NCI-H82 treated with DMSO at 0.1 percent for 48 hours (cell line): Measurements from ENCODE around the gene RNF187.

ENCODE experiments used
- DNase-seq: peaks from one replicate; lab custom pipeline; 2025; ENCODE audit not compliant: unreplicated experiment; lab: John Stamatoyannopoulos, UW

The RNF187 gene

DNA sequence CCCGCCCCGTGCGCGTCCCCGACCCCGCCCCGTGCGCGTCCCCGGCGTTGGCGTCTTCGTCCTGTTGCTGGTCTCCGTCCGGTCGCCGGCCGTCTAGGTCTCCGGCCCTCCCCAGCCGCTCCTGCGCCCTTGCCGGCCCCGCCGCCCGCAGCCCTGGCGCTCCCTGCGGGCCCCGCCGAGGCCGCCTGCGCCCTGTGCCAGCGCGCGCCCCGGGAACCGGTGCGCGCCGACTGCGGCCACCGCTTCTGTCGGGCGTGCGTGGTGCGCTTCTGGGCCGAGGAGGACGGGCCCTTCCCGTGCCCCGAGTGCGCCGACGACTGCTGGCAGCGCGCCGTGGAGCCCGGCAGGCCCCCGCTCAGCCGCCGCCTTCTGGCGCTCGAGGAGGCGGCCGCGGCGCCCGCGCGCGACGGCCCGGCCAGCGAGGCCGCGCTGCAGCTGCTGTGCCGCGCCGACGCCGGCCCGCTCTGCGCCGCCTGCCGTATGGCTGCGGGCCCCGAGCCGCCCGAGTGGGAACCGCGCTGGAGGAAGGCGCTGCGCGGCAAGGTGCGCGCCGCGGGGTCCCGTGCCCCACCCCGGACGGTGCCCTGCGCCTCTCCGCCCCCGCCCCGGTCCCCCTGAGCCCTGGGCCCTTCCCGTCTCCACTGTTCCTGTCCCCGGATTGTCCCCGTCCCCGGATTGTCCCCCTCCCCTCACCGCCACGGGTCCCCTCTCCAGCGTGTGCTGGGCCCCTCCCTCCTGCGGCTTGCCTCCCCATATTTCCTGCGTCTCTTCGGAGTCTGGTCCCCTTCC, at the start of gene RNF187:
Gene RNF187 (plus strand): TSS at position 47 of the 789 bp plus-strand sequence.
- no peak for DNase-seq

DNA sequence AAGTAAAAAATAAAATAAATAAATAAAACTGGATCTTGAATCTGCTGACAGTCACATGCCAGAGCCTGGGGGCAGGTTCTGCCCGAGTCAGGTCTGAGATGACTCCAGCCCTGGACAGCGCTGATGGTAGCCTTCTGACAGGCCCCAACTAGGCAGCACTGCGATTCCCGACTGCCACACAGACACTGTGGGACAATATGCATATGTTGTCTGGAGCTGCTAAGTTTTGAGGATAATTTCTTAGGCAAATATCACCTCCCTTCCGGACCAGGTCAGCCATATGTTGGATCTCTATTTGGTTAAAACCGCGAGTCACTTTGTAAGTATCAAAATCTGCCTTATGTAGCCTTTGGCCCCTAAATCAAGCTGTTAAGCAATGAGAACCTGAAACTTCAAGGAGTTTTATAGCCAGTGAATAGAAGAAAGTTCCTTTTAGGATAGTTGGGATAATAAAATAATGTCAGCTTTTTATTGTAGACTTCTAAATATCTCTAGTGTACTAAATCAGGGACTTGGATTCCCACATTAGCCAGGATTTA, 49.7 kb upstream of the RNF187 start:
- DNase-seq, result no peak

DNA sequence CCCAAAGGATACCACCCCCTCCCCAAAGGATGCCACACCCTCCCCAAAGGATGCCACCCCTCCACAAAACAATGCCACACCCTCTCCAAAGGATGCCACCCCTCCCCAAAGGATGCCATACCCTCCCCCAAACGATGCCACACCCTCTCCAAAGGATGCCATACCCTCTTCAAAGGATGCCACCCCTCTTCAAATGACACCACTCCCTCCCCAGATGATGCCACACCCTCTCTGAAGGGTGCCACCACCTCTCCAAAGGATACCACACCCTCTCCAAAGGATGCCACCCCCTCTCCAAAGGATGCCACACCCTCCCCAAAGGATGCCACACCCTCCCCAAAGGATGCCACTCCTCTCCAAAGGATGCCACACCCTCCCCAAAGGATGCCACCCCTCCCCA, 48.9 kb upstream of the RNF187 start:
- DNase-seq, result no peak

DNA sequence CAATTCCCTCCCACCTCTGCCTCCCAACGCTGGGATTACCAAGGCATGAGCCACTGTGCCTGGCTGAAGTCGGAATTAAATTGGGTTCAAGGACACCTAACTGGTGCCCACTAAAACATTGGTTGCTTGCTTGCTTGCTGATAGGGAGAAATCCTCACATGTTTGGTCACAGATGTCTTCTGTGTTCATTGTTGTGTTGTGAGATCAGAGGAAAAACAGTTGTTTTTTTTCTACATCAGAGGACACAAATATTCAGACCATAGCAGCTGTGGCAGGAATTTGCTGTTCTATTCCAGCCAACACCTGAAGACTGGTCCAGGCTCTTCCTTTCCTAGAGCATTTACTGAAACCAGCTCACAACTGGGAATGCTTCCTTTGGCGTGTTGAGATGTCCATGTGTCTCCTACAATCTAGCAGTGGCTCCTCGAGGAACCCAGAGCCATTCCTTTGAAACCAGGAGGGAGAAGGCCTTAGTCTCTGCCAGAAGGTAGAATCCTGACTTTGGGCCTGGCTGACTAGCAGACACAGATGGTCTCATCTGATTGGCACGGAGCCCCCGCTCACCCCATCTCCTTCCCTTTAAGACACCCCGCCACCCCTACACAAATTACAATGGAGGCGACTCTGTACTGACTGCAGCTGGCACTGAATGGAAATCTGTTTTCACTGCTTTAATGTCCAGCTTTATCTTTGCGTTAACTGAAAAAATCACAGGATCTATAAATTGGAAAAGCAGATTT, 46.3 kb upstream of the RNF187 start:
- no peak for DNase-seq

DNA sequence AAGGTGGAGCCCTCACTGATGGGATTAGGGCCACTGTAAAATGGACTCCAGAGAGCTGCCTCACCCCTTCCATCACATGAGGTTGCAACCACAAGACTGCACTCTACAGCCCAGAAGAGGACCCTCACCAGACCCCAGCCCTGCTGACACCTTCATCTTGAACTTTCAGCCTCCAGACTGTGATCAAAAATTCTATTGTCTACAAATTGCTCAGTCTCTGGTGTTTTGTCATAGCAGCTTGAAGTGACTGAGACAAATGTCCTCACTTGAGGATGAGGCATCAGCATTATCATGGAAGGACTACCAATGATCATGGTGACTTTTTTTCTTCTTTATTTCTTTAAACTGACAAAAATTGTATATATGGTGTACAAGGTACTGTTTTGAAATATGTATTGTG, 43.8 kb upstream of the RNF187 start:
- no peak for DNase-seq

DNA sequence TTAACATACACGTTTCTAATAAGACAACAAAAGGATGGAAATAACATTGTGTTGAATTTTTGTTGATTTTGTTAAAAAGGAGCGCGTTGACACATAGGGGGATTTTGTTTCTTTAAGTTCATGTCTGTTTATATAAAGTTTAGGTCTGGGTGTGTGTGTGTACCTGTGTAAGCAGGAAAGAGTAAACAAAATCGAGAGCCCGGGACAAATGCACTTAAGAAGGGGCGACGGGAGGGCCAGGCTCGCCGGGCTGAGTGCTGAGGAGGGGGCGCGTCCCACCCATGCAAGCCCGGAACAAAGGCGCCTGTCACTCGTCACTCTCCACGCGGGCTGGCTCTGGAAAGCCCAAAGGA, 41.7 kb upstream of the RNF187 start:
- no peak for DNase-seq

DNA sequence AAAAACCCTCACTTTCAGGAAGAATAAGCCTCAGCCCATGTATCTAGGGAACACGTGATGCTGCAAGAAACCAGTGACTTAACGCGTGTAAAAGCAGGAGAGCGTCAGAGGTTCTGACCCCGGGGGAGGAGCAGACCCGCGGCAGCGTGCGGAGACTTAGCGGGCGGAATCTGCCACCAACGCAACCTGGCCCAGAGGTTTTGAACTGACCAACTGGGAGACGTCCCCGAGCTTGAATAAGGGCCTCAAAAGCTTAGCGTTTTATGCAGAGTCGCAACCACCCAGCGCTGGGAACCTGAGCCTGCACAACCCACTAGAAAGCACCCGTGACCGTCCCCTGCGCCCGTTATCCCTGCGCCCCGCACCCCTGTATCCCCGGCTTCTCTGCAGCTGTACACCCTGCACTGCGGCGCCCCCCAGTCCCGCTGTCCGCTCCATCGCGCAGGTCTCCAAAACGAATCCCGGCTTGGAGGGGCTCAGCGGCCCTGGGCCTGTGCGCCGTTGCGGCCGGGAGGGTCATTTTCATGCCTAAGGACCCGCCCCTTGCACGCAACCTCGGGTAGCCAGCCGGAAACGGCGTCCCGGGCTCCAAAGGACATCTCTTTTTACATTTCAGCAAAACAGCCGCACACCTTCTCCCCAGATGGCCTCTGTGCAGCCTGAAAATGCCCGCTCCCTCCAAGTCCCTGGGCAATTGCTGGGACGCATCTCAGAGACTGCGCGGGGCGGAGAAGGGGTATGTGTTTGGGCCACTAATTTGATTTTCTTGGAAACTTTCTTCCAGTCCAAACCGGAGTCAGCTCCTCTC, 41.1 kb upstream of the RNF187 start:
- no peak for DNase-seq

DNA sequence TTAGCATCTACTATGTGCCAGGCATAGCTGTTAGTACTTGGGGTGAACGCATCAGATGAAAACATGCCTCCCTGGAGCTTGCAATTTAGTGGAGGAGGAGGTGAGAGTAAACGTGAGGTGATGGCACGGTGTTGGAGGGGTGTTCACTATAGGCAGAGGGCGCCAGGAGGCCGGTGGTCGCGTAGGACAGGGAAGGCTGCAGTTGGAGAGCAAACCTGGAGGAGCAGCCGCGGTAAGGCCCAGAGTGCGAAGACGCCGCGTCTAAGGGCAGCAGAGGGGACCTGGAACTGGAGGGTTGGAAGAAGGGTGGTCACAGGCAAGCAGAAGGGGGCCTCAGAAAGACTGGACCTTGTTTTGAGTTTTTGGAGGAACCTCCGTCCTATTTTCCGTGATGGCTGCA, 40.3 kb upstream of the RNF187 start:
- DNase-seq, result no peak

DNA sequence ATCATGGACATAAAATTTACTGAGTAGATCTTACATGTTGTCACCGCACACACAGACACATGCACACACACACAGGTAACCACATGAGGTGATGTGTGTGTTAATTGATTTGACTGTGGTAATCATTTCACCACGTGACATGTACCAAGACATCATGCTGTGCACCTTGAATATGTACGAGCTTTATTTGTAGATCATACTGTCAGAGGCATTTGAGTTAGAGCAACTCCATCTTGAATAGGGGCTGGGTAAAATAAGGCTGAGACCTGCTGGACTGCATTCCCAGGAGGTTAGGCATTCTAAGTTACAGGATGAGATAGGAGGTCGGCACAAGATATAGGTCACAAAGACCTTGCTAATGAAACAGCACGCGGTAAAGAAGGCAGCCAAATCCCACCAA, 38.8 kb upstream of the RNF187 start:
- DNase-seq, result no peak

DNA sequence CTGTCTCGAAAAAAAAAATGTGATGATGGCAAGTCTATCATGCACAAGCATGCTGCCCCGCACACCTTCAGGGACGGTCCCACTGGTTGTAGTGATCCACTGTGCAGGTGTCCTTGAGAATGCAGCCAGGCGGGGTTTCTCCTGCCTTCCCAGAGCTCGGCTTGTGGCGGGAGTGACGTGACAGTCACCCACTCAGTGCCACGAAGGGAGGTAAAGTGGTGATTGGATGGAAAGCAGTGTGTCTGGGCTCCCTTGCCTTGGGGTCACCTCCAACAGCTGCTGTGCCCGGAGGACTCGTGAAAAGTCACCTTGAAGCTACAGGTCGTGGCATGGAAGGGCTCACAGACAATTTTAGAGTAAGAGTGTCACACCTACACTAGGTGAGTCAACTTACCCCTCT, 37.0 kb upstream of the RNF187 start:
- DNase-seq, result no peak

DNA sequence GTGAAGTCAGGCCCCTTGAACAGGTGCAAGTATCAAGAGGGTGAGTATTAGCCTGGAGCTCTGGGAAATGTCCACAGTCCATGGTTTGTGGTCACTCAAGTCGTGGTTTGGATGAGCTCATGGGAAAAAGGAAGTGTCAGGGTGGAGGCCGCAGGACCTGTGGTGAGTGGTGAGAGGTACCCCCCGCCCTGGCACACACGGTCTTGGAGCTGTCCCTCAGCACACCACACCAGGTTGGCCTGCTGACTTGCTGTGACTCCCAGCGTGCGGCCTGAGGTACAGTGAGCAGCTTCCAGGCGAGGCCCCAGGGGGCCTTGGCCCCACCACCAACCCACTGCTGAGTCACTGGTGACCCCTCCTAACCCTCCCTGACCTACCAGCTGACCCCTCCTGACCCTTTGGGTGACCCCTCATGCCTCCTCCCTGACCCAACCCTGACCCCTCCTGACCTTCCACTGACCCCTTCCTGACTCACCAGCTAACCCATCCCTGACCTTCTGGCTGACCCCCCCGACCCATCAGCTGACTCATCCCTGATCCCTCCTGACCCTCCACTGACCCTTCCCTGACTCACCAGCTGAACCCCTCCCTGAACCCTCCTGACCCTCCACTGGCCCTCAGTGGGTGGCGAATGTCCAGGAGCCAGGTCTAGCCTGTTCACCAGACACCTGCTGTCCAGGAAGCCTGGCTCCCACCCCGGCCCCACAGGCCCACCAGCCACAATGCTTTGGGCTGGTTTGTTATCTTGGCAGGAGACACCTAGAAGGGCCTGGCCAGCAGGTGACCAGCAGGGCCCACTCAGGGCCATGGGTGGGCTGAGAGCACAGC, 34.8 kb upstream of the RNF187 start:
- DNase-seq, result no peak

DNA sequence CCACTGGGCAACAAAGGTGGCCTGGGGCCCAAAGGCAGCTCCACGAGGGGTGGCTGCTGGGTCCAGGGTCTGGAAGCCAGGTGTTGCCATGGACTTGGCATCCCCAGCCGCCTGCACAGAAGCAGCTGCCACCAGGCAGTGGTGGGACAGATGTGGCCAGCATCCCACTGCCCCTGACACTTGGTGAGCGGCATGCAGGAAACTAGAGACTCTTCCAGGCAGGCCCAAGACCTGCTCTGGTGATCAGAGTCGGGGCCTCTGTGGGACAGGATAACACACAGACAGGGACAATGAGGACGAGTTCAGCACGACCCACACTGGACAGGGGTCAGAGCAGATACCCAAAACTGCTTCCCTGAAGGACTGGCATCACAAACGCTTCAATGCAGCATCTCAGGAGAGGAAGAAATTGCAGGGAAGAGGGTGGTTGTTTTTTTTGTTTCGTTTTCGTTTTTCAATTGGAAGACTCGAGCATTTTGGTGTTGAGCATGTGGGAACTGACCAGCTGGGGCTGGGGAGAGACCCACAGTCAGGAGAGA, 34.1 kb upstream of the RNF187 start:
- no peak for DNase-seq

DNA sequence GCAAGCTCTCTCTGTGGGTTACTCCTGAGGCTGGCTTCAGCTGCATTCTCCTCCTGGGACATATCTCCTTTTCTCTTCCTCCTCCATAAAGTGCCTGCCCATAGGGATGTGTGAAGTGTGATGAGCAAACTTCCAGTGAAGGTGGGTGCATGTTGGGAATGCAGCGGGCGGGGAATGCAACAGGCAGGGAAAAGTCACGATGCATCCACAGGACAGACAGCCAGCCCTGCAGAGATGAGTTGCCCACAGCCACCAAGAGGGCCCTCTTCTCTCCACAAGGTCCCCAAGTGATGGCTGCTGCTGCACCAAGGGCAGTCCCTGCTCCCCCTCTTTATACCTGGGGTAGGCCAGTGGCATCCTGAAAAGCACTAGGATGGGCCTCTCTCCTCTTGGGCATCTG, 33.6 kb upstream of the RNF187 start:
- no peak for DNase-seq

DNA sequence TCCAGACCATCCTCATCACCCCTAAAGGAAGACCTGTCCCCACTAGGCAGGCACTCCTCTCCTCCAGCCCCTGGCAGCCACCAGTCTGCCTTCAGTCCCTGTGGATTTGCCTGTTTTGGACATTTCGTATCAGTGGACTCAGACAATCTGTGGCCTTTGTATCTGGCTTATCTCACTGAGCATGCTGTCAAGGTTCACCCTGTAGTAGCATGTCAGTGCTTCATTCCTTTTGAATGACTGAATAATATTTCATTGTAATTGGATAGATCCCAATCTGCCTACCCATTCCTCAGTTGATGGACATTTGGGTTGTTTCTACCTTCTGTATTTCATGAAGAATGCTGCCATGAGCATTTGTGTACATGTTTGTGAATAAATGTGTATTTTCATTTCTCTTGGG, 32.9 kb upstream of the RNF187 start:
- no peak for DNase-seq

DNA sequence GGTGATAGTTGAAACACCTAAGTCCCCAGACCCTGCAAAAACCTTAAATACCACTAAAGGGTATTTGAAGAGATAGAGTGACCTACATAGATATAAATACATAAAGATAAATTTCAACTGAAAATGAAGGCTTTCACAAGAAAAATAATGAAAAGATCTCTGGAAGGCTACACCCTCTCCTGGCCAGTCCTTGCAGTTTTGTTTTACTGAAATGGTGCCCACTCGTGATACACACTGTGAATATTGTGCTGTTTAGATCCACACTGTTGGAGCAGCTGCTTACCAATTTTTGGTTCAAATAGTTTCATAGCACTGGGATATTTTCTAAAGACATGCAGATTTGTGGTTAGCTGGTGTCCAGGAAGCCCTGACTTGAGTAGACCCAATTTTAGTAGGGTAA, 31.5 kb upstream of the RNF187 start:
- DNase-seq, result no peak

DNA sequence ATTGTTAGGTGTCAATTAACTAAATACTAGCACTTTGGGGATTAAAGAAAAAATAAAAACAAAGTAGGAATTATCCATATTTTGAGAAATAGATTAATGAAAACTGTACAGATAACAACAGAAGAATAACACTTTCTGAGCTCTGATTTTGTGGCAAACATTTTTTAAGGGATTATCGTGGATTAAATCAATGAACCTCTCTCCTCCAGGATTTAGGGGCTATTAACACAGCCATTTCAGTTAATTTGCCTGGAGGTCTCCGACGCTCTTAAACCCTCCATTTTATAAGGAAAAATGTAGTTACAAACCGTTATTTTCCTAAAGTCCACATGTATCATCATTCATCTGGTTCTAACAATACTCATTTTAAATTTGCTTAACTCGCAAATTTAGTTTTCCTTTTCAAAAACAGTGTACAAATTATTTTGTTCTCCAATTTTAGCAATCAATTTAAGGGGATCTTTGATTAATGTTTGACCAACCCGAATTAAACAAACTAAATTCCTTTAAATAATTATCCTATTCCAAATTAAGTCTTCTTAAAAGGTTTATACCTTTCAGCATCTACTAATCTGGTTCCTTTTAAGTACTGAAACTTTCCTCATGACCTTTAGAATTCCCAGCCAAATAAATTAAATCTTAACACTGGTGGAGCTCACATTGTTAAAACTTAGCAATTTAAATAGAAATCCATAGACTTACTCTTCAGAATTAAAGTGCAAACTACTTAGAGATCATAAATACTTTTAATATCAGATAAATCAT, 30.7 kb upstream of the RNF187 start:
- DNase-seq, result peak; percentile 62

DNA sequence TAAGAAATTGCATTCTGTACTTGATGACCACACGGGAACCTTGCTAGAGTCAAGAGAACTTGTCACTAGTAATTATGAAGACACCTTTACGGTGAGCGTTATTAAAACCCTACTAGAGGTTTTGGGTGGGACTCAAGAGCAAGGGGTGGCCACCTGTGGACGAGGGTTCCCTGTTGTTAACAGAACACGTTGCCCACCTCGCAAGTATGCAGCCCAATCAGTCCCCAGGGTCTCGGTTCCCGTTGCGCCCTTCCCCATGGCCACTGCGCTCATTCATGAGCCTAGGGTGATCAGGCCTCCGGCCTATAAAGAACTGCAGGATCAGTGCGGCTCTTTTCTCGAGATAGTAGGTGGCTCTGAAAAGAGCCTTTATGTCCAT, 30.2 kb upstream of the RNF187 start:
- no peak for DNase-seq

DNA sequence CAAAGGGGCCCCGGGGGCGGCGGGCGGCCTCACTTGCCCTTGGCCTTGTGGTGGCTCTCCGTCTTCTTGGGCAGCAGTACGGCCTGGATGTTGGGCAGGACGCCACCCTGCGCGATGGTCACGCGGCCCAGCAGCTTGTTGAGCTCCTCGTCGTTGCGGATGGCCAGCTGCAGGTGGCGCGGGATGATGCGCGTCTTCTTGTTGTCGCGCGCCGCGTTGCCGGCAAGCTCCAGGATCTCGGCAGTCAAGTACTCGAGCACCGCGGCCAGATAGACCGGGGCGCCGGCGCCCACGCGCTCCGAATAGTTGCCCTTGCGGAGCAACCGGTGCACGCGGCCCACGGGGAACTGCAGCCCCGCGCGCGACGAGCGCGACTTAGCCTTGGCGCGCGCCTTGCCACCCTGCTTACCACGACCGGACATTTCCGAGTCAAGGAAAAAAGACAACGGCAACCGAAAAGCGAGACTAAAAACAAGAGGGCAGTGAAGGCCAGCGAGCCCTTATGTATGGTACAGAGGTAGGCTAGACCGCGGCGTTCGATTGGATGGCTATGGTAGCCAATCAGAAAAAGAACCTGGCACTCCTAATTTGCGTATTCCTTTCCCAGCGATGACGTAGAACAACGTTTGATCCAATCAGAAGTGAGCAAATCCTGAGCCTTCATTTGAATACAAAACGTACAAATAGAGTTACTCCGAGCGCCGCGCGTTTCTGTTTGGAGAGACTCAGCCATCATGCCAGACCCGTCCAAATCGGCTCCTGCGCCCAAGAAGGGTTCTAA, 29.6 kb upstream of the RNF187 start:
- DNase-seq, result peak; percentile 100
